Suprapubic skin (tissue), 4 donors: Measurements from ENCODE around the gene TBC1D1. TPM values are rescaled to one million over a fixed set of nuclear protein-coding genes. Genes with fewer than 3 reads are reported as not detected.
"Not testable (repeated sequence)": the region's sequence is repeated elsewhere in the genome, so short reads cannot be mapped to it uniquely, and the experiment has no call there.

Source experiments
- DNase-seq, 2 donors: peaks; one replicate each; pipeline ENCODE4 v3.0.0-alpha.2; 2019; ENCODE audit warnings: low spot score in 2 of 2
- H3K27ac ChIP-seq: fragments of 200-600 bp; sonication (generic); one replicate; pipeline ENCODE4 v1.5.1; 2019
- H3K27me3 ChIP-seq: fragments of 200-600 bp; sonication (generic); one replicate; pipeline ENCODE4 v1.5.1; 2019
- H3K36me3 ChIP-seq: fragments of 200-600 bp; sonication (generic); one replicate; pipeline ENCODE4 v1.5.1; 2019
- H3K4me1 ChIP-seq: fragments of 200-600 bp; sonication (generic); one replicate; pipeline ENCODE4 v1.5.1; 2019
- H3K4me3 ChIP-seq: fragments of 200-600 bp; sonication (generic); one replicate; pipeline ENCODE4 v1.5.1; 2019; ENCODE audit warnings: mild to moderate bottlenecking
- H3K9me3 ChIP-seq: fragments of 200-600 bp; sonication (generic); one replicate; pipeline ENCODE4 v1.5.1; 2019
- EP300 ChIP-seq: sonication (generic); formaldehyde crosslinking; IDR thresholded peaks from one replicate; pipeline ENCODE4 v1.6.1; 2017; ENCODE audit warnings: antibody characterized with exemption
- POLR2A ChIP-seq, 2 donors: fragments of 450-650 bp; IDR thresholded peaks; one replicate each; pipeline ENCODE4 v1.6.1; 2017; ENCODE audit warnings: antibody characterized with exemption in 2 of 2, mild to moderate bottlenecking in 2 of 2, moderate library complexity in 2 of 2
- POLR2AphosphoS5 ChIP-seq, 3 donors: sonication (generic); formaldehyde crosslinking; IDR thresholded peaks; one replicate each; pipeline ENCODE4 v1.6.1; 2017; ENCODE audit warnings: antibody characterized with exemption in 3 of 3
- whole genome bisulfite sequencing: methylation state at CpG from one replicate; pipeline ENCODE4 v1.1.5; 2018; 5-methylcytosine and 5-hydroxymethylcytosine counted together
- total RNA-seq, 4 donors: library from RNA; depleted of rRNA; stranded (reverse); fragments of >200 nt; gene quantifications; one replicate each; pipeline ENCODE4 v1.1.0, GENCODE V29; 2016
- TF ChIP-seq, protein P1 (sequence below), 2 donors: fragments of 200-600 bp in 1 of 2; fragments of 450-650 bp in 1 of 2; sonication (generic) in 1 of 2; IDR thresholded peaks; one replicate each; pipeline ENCODE4 v1.5.1; 2016 to 2019; ENCODE audit warnings: antibody characterized with exemption in 2 of 2, mild to moderate bottlenecking in 1 of 2, moderate library complexity in 1 of 2

Gene TBC1D1
- total RNA-seq, 4 donors from 2014 or later, result 16.3 to 32.0 (median 22.2) TPM

DNA sequence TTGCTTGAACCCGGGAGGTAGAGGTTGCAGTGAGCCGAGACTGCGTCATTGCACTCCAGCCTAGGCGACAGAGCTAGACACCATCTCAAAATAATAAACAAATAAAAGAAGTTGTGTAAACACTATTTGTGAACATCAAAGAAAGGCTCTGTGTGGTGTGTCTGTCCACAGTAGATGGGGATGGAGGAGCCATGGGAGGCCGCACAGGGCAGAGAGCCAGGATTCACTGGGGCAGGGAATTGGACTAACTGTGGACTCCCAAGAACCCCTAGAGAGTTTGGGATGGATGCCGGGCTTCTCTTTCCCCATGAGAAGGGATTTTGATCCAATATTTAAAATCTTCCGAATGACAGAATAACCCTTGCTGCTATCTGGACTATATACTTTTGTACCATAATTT, 26.5 kb downstream of the TBC1D1 start:
- Histone ChIP-seq H3K4me3 (no peak overlapping the region), H3K36me3 (no peaks in the 10 kb centered on the region), H3K27ac (no peak overlapping the region), H3K9me3 (no peaks in the 10 kb centered on the region), H3K27me3 (no peaks in the 10 kb centered on the region), H3K4me1 (no peaks in the 10 kb centered on the region)
- 83% methylated on average over 7 of the region's 7 CpGs for WGBS
- TF ChIP-seq EP300 (no peak), POLR2AphosphoS5 (IDR thresholded peaks at IDR 0.05) (no peak), POLR2A (IDR thresholded peaks at IDR 0.05) (no peak)
- TF ChIP-seq, protein P1, sequence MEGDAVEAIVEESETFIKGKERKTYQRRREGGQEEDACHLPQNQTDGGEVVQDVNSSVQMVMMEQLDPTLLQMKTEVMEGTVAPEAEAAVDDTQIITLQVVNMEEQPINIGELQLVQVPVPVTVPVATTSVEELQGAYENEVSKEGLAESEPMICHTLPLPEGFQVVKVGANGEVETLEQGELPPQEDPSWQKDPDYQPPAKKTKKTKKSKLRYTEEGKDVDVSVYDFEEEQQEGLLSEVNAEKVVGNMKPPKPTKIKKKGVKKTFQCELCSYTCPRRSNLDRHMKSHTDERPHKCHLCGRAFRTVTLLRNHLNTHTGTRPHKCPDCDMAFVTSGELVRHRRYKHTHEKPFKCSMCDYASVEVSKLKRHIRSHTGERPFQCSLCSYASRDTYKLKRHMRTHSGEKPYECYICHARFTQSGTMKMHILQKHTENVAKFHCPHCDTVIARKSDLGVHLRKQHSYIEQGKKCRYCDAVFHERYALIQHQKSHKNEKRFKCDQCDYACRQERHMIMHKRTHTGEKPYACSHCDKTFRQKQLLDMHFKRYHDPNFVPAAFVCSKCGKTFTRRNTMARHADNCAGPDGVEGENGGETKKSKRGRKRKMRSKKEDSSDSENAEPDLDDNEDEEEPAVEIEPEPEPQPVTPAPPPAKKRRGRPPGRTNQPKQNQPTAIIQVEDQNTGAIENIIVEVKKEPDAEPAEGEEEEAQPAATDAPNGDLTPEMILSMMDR (IDR thresholded peaks at IDR 0.05), result no peak
- no peak for DNase-seq

DNA sequence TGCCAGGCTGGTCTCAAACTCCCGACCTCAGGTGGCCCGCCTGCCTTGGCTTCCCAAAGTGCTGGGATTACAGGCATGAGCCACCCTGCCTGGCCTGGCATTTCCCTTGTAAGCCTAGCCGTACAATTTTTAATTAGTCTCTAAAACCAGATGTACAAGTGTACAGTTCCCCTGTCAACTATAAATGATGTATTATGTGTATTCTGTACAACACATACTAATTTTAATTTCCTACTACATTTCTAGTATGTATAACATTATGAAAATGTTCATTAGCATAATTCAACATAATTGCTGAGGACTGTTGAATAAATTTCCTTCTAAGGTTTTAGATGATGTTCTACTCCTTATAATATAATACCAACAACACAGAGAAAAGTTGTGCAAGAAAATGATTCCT, 27.8 kb downstream of the TBC1D1 start:
- TF ChIP-seq POLR2AphosphoS5 (IDR thresholded peaks at IDR 0.05) (no peak), EP300 (no peak), POLR2A (IDR thresholded peaks at IDR 0.05) (no peak)
- TF ChIP-seq, protein P1 (IDR thresholded peaks at IDR 0.05), result no peak
- DNase-seq, result no peak
- Histone ChIP-seq H3K27me3 (no peaks in the 10 kb centered on the region), H3K4me1 (no peaks in the 10 kb centered on the region), H3K36me3 (no peaks in the 10 kb centered on the region), H3K27ac (no peak overlapping the region), H3K4me3 (no peak overlapping the region), H3K9me3 (no peaks in the 10 kb centered on the region)
- 82% methylated on average over 3 of the region's 3 CpGs for WGBS

DNA sequence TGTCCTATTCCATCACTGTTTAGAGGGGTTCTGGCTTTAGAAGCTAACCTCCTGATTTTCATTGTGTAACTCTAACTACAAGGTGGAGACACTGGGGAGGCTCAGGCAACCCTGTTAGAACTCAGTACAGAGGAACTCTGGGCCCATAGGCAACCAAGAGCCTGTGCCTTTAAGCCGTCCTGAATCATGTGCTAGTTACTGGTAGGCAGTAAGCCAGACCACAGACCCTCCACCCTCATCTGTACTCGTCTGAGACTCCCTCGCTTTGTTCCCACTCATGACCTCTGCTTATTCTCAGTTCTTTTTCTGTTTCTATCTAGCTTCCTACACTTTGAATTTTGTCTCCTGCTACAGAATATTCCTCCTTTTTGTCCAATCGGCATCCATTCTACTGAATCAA, 31.4 kb downstream of the TBC1D1 start:
- 61% methylated on average over 4 of the region's 4 CpGs for WGBS
- H3K4me3 ChIP-seq, result no peak overlapping the region
- no peaks in the 10 kb centered on the region for H3K27me3 ChIP-seq
- H3K9me3 ChIP-seq, result no peaks in the 10 kb centered on the region
- H3K4me1 ChIP-seq, result no peaks in the 10 kb centered on the region
- no peaks in the 10 kb centered on the region for H3K36me3 ChIP-seq
- no peak overlapping the region for H3K27ac ChIP-seq
- TF ChIP-seq, protein P1 (IDR thresholded peaks at IDR 0.05), result no peak
- TF ChIP-seq POLR2AphosphoS5 (IDR thresholded peaks at IDR 0.05) (no peak), EP300 (no peak), POLR2A (IDR thresholded peaks at IDR 0.05) (no peak)
- DNase-seq, result no peak

DNA sequence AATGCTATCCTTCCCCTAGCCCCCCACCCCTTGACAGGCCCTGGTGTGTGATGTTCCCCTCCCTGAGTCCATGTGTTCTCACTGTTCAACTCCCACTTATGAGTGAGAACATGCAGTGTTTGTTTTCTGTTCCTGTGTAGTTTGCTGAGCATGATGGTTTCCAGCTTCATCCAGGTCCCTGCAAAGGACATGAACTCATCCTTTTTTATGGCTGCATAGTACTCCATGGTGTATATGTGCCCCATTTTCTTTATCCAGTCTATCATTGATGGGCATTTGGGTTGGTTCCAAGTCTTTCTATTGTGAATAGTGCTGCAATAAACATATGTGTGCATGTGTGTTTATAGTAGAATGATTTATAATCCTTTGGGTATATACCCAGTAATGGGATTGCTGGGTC, 32.2 kb downstream of the TBC1D1 start:
- not testable (repeated sequence) for H3K9me3 ChIP-seq, H3K27ac ChIP-seq, DNase-seq

DNA sequence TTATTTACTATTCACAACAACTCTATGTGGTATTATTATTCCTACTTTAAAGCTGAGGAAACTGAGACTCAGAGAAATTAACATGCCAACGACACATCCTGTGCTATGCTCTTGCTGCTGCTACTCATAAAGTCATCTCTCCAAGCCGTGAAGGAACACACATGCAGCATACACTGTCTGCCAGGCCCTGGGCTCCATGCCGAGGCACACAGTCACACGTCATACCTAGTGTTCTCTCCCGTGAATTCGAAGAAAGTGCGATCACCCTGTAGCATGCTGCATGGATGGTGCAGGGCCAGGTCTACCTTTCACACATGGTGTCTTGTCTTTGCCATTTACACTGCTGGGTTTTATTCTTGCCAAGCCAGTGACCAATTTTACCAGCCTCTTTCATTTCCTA, 34.1 kb downstream of the TBC1D1 start:
- Histone ChIP-seq H3K36me3 (no peaks in the 10 kb centered on the region), H3K27ac (no peak overlapping the region), H3K27me3 (no peaks in the 10 kb centered on the region), H3K4me3 (no peak overlapping the region), H3K9me3 (no peaks in the 10 kb centered on the region), H3K4me1 (peaks cover 7% of the 10 kb centered on the region)
- no peak for DNase-seq
- 71% methylated on average over 7 of the region's 7 CpGs for WGBS
- TF ChIP-seq, protein P1 (IDR thresholded peaks at IDR 0.05), result no peak
- no peak for TF ChIP-seq POLR2AphosphoS5 (IDR thresholded peaks at IDR 0.05)
- no peak for TF ChIP-seq POLR2A (IDR thresholded peaks at IDR 0.05)
- TF ChIP-seq EP300, result no peak

More for the DNA sequence above, 32.2 kb downstream of the TBC1D1 start:
- not testable (repeated sequence) for H3K4me1 ChIP-seq, H3K27me3 ChIP-seq, H3K4me3 ChIP-seq, H3K36me3 ChIP-seq

DNA sequence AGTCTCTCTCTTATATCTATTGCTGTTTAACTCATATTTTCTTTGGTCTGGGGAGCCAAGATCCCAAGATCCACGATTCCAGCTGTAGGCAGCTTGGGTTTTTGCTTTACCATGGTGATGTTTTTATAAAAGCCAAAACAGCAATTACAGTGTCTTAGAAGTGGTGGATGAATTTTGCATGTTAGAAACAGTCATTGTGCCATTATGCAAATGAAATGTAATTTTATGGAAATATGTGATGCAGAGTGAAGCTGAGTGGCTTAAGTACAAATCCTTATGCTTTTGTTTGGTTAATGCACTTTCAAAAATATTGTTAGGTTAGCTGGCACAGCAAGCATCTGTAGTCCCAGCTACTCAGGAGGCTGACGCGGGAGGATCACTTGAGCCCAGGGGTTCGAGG, 36.5 kb downstream of the TBC1D1 start:
- Histone ChIP-seq H3K27me3 (no peaks in the 10 kb centered on the region), H3K4me3 (no peak overlapping the region), H3K36me3 (no peaks in the 10 kb centered on the region), H3K4me1 (peaks cover 7% of the 10 kb centered on the region), H3K9me3 (no peaks in the 10 kb centered on the region), H3K27ac (no peak overlapping the region)
- TF ChIP-seq, protein P1 (IDR thresholded peaks at IDR 0.05), result no peak
- TF ChIP-seq EP300 (no peak), POLR2AphosphoS5 (IDR thresholded peaks at IDR 0.05) (no peak), POLR2A (IDR thresholded peaks at IDR 0.05) (no peak)
- WGBS, result 80% methylated on average over 4 of the region's 4 CpGs
- DNase-seq, result no peak
